ENCODE measurements around the gene ATRN.

ATRN gene

GRCh38 chr20:3680701-3681351, 210.0 kb downstream of the ATRN start:
- no peaks in the 10 kb centered on the region for H3K9me3 Mint-ChIP-seq
- peaks cover 43% of the 10 kb centered on the region for H3K27me3 Mint-ChIP-seq
- H3K36me3 Mint-ChIP-seq (ENCODE audit: low read depth): no peaks in the 10 kb centered on the region
- no peak overlapping the region for H3K27ac Mint-ChIP-seq
- H3K4me1 Mint-ChIP-seq (ENCODE audit: low read depth): peaks cover 4% of the 10 kb centered on the region
- H3K4me3 Mint-ChIP-seq: no peak overlapping the region

GRCh38 chr20:3681352-3681930, 210.6 kb downstream of the ATRN start:
- no peak overlapping the region for H3K27ac Mint-ChIP-seq
- peaks cover 4% of the 10 kb centered on the region for H3K4me1 Mint-ChIP-seq (ENCODE audit: low read depth)
- H3K9me3 Mint-ChIP-seq: no peaks in the 10 kb centered on the region
- H3K4me3 Mint-ChIP-seq: no peak overlapping the region
- H3K36me3 Mint-ChIP-seq (ENCODE audit: low read depth): no peaks in the 10 kb centered on the region
- H3K27me3 Mint-ChIP-seq: peaks cover 38% of the 10 kb centered on the region

GRCh38 chr20:3681931-3682781, 211.3 kb downstream of the ATRN start, which contains the start of gene ADAM33:
ADAM33 (minus strand) TSS chr20:3682010; CDS start chr20:3682004, 6 bp downstream.
- Mint-ChIP-seq H3K27ac (no peak within 1 kb of the TSS), H3K27me3 (peaks cover 31% of the 10 kb centered on the region), H3K4me3 (no peak within 1 kb of the TSS), H3K36me3 (ENCODE audit: low read depth) (no peaks in the 10 kb centered on the region), H3K9me3 (no peaks in the 10 kb centered on the region), H3K4me1 (ENCODE audit: low read depth) (peaks cover 4% of the 10 kb centered on the region)

- Mint-ChIP-seq H3K9me3 (no peaks in the 10 kb centered on the region), H3K27me3 (peaks cover 29% of the 10 kb centered on the region), H3K4me3 (no peak overlapping the region), H3K4me1 (ENCODE audit: low read depth) (peaks cover 4% of the 10 kb centered on the region), H3K27ac (no peak overlapping the region), H3K36me3 (ENCODE audit: low read depth) (no peaks in the 10 kb centered on the region)
These were observed 214.5 kb downstream of the ATRN start for GRCh38 chr20:3685341-3685740.

- peaks cover 19% of the 10 kb centered on the region for H3K27me3 Mint-ChIP-seq
- H3K27ac Mint-ChIP-seq: no peak overlapping the region
- H3K36me3 Mint-ChIP-seq (ENCODE audit: low read depth): no peaks in the 10 kb centered on the region
These were observed 215.6 kb downstream of the ATRN start for GRCh38 chr20:3686421-3686820.

GRCh38 chr20:3686867-3687321, 216.1 kb downstream of the ATRN start:
- Mint-ChIP-seq H3K4me1 (ENCODE audit: low read depth) (no peaks in the 10 kb centered on the region), H3K27me3 (peaks cover 16% of the 10 kb centered on the region), H3K36me3 (ENCODE audit: low read depth) (no peaks in the 10 kb centered on the region), H3K27ac (no peak overlapping the region), H3K9me3 (no peaks in the 10 kb centered on the region), H3K4me3 (no peak overlapping the region)

More at GRCh38 chr20:3686421-3686820, 215.6 kb downstream of the ATRN start:
- H3K9me3 Mint-ChIP-seq: no peaks in the 10 kb centered on the region
- H3K4me3 Mint-ChIP-seq: no peak overlapping the region
- peaks cover under 1% of the 10 kb centered on the region for H3K4me1 Mint-ChIP-seq (ENCODE audit: low read depth)

- no peak overlapping the region for H3K27ac Mint-ChIP-seq
- H3K36me3 Mint-ChIP-seq (ENCODE audit: low read depth): no peaks in the 10 kb centered on the region
- no peak overlapping the region for H3K4me3 Mint-ChIP-seq
- H3K4me1 Mint-ChIP-seq (ENCODE audit: low read depth): no peaks in the 10 kb centered on the region
- H3K9me3 Mint-ChIP-seq: no peaks in the 10 kb centered on the region
- H3K27me3 Mint-ChIP-seq: peaks cover 12% of the 10 kb centered on the region
These were observed 216.8 kb downstream of the ATRN start for GRCh38 chr20:3687655-3688054.

GRCh38 chr20:3689978-3690377, 219.2 kb downstream of the ATRN start:
- Mint-ChIP-seq H3K36me3 (ENCODE audit: low read depth) (no peaks in the 10 kb centered on the region), H3K4me3 (no peak overlapping the region), H3K9me3 (no peaks in the 10 kb centered on the region), H3K4me1 (ENCODE audit: low read depth) (no peaks in the 10 kb centered on the region), H3K27ac (no peak overlapping the region), H3K27me3 (peaks cover 3% of the 10 kb centered on the region)

GRCh38 chr20:3690413-3690812, 219.6 kb downstream of the ATRN start:
- Mint-ChIP-seq H3K9me3 (no peaks in the 10 kb centered on the region), H3K27ac (no peak overlapping the region), H3K4me1 (ENCODE audit: low read depth) (no peaks in the 10 kb centered on the region), H3K4me3 (no peak overlapping the region), H3K27me3 (peaks cover under 1% of the 10 kb centered on the region), H3K36me3 (ENCODE audit: low read depth) (no peaks in the 10 kb centered on the region)

- no peaks in the 10 kb centered on the region for H3K9me3 Mint-ChIP-seq
- H3K36me3 Mint-ChIP-seq (ENCODE audit: low read depth): no peaks in the 10 kb centered on the region
- H3K27ac Mint-ChIP-seq: no peak overlapping the region
- no peaks in the 10 kb centered on the region for H3K27me3 Mint-ChIP-seq
- no peak overlapping the region for H3K4me3 Mint-ChIP-seq
- no peaks in the 10 kb centered on the region for H3K4me1 Mint-ChIP-seq (ENCODE audit: low read depth)
These were observed 220.5 kb downstream of the ATRN start for GRCh38 chr20:3691306-3691705.

- H3K9me3 Mint-ChIP-seq: no peaks in the 10 kb centered on the region
- no peak overlapping the region for H3K4me3 Mint-ChIP-seq
- no peaks in the 10 kb centered on the region for H3K27me3 Mint-ChIP-seq
- no peak overlapping the region for H3K27ac Mint-ChIP-seq
- H3K36me3 Mint-ChIP-seq (ENCODE audit: low read depth): no peaks in the 10 kb centered on the region
- H3K4me1 Mint-ChIP-seq (ENCODE audit: low read depth): no peaks in the 10 kb centered on the region
These were observed 221.1 kb downstream of the ATRN start for GRCh38 chr20:3691897-3692296.

- Mint-ChIP-seq H3K4me3 (no peak overlapping the region), H3K36me3 (ENCODE audit: low read depth) (no peaks in the 10 kb centered on the region), H3K4me1 (ENCODE audit: low read depth) (no peaks in the 10 kb centered on the region), H3K9me3 (no peaks in the 10 kb centered on the region), H3K27ac (no peak overlapping the region), H3K27me3 (no peaks in the 10 kb centered on the region)
These were observed 222.0 kb downstream of the ATRN start for GRCh38 chr20:3692706-3693294.

GRCh38 chr20:3693376-3693775, 222.6 kb downstream of the ATRN start:
- H3K27me3 Mint-ChIP-seq: no peaks in the 10 kb centered on the region
- H3K9me3 Mint-ChIP-seq: no peaks in the 10 kb centered on the region
- no peaks in the 10 kb centered on the region for H3K36me3 Mint-ChIP-seq (ENCODE audit: low read depth)
- H3K4me1 Mint-ChIP-seq (ENCODE audit: low read depth): no peaks in the 10 kb centered on the region
- no peak overlapping the region for H3K4me3 Mint-ChIP-seq
- H3K27ac Mint-ChIP-seq: no peak overlapping the region

GRCh38 chr20:3694864-3695263, 224.0 kb downstream of the ATRN start:
- no peak overlapping the region for H3K4me3 Mint-ChIP-seq
- no peak overlapping the region for H3K27ac Mint-ChIP-seq
- no peaks in the 10 kb centered on the region for H3K9me3 Mint-ChIP-seq
- H3K27me3 Mint-ChIP-seq: no peaks in the 10 kb centered on the region
- no peaks in the 10 kb centered on the region for H3K4me1 Mint-ChIP-seq (ENCODE audit: low read depth)
- H3K36me3 Mint-ChIP-seq (ENCODE audit: low read depth): no peaks in the 10 kb centered on the region

- Mint-ChIP-seq H3K27me3 (no peaks in the 10 kb centered on the region), H3K4me3 (no peak overlapping the region), H3K9me3 (no peaks in the 10 kb centered on the region), H3K4me1 (ENCODE audit: low read depth) (no peaks in the 10 kb centered on the region), H3K27ac (no peak overlapping the region), H3K36me3 (ENCODE audit: low read depth) (no peaks in the 10 kb centered on the region)
These were observed 225.4 kb downstream of the ATRN start for GRCh38 chr20:3696200-3696599.

Data from stimulated activated naive CD8-positive, alpha-beta T cell treated with anti-CD3 and anti-CD28 coated beads, Interleukin-15, Interleukin-2, amounts not matched to agents 100 ng/mL and 50 ng/mL, for 24 hours (primary cell).